Left cardiac atrium (tissue), 2 donors: Measurements from ENCODE around the gene FAM222A. TPM values are rescaled to one million over a fixed set of nuclear protein-coding genes. Genes with fewer than 3 reads are reported as not detected.

Experiments
- total RNA-seq, 2 donors: library from RNA; stranded (reverse); fragmentation: NEBNext Ultra II Directional; extraction: Animal tissue kit (Norgen Biotek cat#: 25700); gene quantifications; one replicate each; pipeline ENCODE4 v1.2.1, GENCODE V29; 2021
- donor health status: DM: no; HTN: yes; CAD: no; lungs with severe emphysema.
- donor health status: DM: yes; HTN: yes; CAD: no.

The FAM222A gene
- total RNA-seq, 2 donors from 2014 or later = 14.5 to 21.8 TPM

Other genes starting within 250 kb of the FAM222A start
- 10 to 100 TPM; 36.2 to 96.5 TPM for gene KCTD10, start 236.5 kb upstream of the FAM222A start, total RNA-seq
- gene UBE3B, start 236.2 kb upstream of the FAM222A start, total RNA-seq = 10 to 100 TPM; 40.4 to 54.8 TPM
- gene MMAB, start 140.3 kb upstream of the FAM222A start, total RNA-seq = 10 to 100 TPM; 47.0 to 53.4 TPM
- gene MVK, start 140.0 kb upstream of the FAM222A start, total RNA-seq = 10 to 100 TPM; 11.2 to 12.6 TPM
- 1 to 10 TPM; 1.0 to 1.2 TPM for gene TRPV4, start 119.6 kb downstream of the FAM222A start, total RNA-seq
- gene GLTP, start 166.7 kb downstream of the FAM222A start, total RNA-seq = 10 to 100 TPM; 22.7 to 28.5 TPM
- gene TCHP, start 186.4 kb downstream of the FAM222A start, total RNA-seq = 10 to 100 TPM; 10.9 to 11.5 TPM